Fibroblast of skin of left biceps (primary cell): ENCODE data around the gene DTL.
"Not testable (repeated sequence)": the region's sequence is repeated elsewhere in the genome, so short reads cannot be mapped to it uniquely, and the experiment has no call there.

ENCODE experiments used
- DNase-seq, 2 experiments: peaks; one replicate each; pipeline ENCODE4 v3.0.0-alpha.2; 2013; ENCODE audit warnings: low read depth in 2 of 2

DTL gene

GRCh38 chr1:212035123-212035834, at the start of gene DTL, which contains the start of gene INTS7:
DTL (plus strand) TSS chr1:212035748; CDS start chr1:212035891, 143 bp downstream.
INTS7 (minus strand) TSS chr1:212035557; CDS start chr1:212035437, 120 bp downstream.
- peak; percentile 98 for DNase-seq

DNA sequence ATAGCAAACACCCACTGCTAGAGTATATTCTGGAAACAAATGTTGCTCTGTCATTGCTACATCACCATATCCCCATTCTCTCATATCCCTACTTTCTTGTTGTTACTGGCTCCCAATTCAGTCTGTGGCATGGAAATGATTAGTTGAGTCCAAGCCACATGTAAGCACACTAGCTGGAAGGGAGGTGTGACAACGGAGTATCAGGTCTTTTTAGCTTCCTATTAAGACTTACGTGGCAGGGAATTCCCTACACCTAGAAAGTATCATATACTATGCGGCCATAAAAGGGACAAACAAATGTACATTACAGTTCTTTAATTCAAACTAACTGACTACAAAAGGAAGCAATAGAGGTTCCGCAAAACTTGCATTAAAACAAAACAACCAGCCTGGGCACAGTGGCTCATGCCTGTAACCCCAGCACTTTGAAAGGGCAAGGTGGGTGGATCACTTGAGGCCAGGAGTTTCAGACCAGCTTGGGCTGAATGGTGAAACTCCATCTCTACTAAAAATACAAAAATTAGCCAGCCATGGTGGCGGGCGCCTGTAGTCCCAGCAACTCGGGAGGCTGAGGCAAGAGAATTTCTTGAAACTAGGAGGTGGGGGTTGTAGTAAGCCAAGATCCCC, 48.8 kb upstream of the DTL start:
- no peak for DNase-seq

- no peak for DNase-seq
Observed at GRCh38 chr1:211991695-211992094, 43.9 kb upstream of the DTL start.

DNA sequence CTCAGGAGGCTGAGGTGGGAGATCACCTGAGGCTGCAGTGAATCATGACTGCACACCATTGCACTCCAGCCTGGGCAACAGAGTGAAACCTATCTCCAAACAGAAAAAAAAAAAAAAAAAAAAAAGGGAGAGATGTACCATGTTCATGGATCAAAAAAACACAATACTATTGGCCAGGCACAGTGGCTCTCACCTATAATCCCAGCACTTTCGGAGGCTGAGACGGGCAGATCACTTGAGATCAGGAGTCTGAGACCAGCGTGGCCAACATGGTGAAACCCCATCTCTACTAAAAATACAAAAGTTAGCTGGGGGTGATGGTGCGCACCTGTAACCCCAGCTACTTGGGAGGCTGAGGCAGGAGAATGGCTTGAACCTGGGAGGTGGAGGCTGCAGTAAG, 38.1 kb upstream of the DTL start:
- not testable (repeated sequence) for DNase-seq

DNA sequence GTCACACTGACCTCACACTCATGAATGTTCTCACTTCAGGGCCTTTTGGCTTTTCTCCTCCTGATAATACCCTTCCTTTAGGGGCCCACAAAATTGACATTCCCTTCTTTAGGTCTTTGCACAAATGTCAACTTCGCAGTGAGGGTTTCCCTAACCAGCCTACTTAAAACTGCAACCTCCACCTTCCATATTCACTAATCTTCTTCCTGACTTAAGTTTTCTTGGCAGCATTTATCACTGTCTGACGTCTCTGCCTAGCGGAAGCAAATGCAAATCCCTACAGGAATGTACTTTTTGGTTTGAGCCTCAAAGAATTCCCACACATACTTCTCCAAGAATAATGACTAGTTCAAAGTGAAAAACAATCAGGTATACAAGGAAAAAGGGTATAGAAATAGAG, 33.0 kb upstream of the DTL start:
- DNase-seq = no peak

DNA sequence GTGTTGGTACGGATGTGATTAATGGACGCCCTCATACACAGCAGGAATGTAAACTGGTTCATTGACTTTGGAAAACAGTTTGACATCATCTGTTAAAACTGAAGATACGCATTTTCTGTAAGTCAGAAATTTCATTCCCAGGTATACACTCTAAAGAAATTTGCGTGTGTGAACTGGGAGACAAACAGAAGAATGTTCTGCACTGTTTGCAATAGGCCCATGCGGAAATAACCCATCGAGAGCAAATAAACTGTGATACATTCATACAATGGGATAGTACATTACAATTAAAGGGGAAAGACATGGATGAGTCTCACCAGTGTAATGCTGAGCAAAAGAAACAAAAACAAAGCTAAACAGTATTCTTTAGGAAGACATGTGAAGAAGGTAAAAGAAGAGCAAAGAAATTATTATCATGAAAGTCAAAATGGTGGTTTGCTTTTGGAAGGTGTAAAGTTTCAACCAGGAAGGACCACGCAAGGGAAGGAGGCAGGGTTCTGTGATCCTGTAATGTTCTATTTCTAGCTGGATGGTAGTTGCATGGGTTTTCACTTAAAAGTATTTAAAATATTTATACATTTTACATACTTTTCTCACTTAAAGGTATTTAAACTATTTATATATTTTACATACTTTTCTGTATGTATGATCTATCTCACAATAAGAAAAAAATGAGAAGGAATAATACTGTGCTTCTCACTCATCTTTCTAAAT, 30.5 kb upstream of the DTL start:
- no peak for DNase-seq

DNA sequence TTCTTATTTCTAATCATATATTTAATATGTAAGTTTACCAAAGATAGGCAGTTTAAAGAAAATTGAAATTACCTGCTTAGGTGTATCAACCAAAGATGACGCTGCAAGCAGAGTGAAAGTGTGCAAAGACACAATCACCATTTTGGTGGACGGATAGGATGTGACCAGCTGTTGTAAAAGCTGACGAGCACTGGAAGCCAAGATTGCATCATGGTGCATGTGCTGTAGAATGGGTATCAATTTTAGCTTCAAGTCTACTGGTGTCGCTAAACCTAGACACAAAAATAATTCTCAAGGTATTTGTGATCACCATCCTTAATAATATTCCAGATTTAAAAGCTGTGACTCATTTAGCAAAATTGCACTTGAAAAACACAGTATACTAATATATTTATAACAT, 28.4 kb upstream of the DTL start:
- DNase-seq = no peak

- DNase-seq = peak in 1 of 2 experiments; percentile 30
Observed at GRCh38 chr1:212007886-212008285, 27.7 kb upstream of the DTL start.

DNA sequence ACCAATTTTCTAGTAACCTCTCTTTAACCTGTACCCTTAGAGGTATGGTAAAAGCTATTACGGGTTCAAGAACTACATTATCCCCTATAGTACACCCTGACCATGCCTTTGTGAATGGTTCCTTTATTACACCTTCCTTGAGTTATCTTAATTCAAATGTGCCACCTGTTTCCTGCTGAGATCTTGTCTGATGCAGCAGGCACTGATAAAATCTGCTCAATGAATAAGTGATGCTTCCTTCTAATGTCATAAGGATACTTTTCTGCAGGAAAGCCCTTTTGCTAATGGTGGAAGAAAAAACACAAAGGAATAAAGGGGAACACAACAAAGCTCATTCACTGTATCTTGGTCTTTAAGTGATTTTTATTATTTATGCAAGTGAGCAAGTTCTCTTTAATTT, 26.0 kb upstream of the DTL start:
- no peak for DNase-seq

GRCh38 chr1:212010004-212010403, 25.5 kb upstream of the DTL start:
- DNase-seq = no peak

- peak in 1 of 2 experiments; percentile 20 for DNase-seq
Observed at GRCh38 chr1:212012034-212012740, 23.4 kb upstream of the DTL start.

- DNase-seq = no peak
Observed at GRCh38 chr1:212013672-212014071, 21.9 kb upstream of the DTL start.

DNA sequence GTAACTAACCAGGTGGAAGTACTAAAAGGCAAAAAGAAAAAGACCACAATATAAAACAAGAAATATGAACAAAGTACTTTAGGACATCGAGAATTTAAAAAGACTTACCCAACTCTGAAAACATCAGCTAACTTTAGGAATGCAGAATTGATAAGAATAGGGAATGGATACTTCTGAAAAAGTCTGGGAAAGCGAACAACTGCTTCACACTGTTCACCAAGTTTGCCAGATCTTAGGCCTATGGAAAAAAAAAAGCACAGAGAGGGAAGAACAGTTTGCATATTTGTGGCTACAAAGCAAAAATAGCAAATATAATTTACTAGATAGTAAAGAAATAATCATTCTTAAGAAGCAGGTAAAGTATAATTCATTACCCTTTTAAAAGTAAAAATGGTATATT, 14.6 kb upstream of the DTL start:
- DNase-seq = no peak

DNA sequence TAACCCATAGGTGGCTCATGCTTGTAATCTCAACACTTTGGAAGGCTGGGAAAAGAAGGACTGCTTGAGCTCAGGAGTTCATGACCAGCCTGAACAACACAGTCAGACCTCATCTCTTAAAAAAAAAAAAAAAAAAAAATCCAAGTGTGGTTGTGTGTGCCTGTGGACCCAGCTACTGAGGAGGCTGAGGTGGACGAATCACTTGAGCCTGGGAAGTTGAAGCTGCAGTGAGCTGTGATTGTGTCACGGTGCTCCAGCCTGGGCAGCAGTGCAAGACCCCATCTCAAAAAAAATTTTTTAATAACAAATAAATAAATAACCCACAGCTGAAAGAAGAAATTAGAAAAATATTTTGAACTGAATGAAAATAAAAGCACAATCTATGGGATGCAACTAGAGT, 14.0 kb upstream of the DTL start:
- no peak for DNase-seq

DNA sequence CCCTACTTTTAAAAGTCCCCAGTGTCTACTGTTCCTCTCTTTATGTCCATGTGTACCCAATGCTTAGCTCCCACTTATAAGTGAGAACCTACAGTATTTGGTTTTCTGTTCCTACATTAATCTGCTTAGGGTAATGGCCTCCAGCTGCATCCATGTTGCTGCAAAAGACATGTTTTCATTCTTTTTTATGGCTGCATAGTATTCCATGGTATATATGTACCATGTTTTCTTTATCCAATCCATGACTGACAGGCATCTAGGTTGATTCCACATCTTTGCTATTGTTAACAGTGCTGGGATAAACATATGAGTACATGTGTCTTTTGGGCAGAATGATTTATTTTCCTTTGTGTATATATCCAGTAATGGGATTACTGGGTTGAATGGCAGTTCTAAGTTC, 12.6 kb upstream of the DTL start:
- DNase-seq = not testable (repeated sequence)

DNA sequence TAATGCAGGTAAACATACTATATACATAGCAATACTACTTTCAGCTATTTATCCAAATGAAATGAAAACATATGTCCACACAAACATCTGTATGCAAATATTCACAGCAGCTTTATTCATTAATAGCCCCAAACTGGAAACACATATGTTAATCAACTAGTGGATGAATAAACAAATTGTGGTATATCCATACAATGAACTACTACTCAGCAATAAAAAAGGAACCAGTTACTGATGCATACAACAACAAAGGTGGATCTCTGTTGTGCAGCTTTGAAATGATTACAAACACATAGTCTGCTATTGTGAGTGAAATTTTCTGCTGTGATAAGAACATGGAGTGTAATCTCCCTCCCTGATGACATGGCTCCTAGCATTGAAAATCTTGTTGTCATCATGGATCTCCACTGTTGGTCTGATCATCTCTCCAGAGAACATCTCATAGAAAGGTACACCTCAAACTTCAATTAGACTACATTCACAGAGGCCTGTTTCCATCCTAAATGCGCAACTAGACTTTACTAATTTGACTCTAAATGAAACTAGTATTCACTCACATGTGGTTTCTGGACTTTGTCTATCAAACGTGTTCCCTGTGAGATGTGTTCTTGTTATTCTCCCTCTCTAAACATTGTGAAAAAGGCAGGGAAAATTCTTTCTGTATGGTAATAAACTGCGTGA, 10.9 kb upstream of the DTL start:
- DNase-seq = no peak

- DNase-seq = not testable (repeated sequence)
Observed at GRCh38 chr1:212027727-212028126, 7.8 kb upstream of the DTL start.

DNA sequence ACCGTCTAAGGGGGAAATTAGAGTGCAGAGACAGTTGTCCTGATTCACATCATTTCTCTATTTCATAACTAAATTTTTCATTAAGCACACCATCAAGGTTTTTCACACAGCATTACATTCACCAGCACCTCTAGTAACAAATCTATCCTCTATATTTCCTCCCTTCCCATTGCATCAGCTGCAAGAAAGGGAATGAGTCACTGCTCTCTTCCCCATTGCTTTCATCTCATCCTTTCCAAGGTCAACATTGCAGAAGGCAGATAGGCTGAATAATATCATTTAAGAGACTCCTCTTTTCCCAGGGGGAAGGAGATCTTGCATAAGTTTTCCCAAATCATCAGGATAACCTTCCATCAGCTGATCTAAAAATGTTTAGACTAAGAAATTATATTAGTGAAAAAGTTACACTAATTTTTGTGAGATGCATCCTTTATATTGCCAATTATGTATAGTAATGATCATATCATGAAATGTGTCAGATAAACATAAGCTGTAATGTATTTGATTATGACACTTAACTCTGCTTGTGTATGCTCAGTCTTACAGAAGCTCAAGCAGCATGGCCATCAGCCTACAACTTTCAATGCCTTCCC, 4.5 kb upstream of the DTL start:
- DNase-seq = peak; percentile 81 to 83

DNA sequence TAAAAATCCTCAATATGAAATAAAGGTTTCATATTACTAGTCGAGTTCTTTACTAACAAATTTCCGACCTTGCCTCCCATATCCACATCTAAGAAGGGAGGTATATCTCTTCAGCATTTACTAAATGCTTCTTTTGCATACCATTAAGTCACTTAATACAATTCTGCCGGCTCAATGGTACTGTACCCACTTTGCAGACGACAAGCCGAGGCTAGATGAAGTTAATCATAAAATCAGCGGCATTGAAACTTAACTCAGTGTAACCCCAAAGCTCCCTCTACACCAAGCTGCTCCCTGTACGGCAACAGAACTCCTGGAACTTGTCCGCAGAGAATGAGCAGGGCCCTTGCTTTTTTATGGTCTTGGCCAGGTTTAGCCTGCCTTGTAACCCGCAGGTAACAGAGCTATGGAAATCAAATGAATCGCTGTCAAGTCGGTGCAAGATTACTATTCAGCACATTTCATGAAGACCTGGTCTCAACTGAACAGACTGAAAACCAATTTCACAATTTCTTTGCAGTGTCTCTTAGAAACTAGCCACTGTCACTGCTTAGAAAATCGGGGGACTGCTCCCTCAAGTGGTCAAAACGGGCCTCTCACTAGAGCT, 929 bp upstream of the DTL start:
- DNase-seq = no peak

- DNase-seq = no peak
Observed at GRCh38 chr1:212035835-212036605, 472 bp downstream of the DTL start.
